Erythroblast (primary cell): ENCODE results near the gene KREMEN2.
A peak's percentile ranks its signal among the peaks of the same experiment; 100 is the strongest.

ENCODE experiments used
- GATA1 ChIP-seq: IDR thresholded peaks from 2 replicates; pipeline ENCODE4 v1.6.1; 2011; ENCODE audit warnings: low read depth, mild to moderate bottlenecking, control low read depth, low read length, moderate library complexity
- POLR2A ChIP-seq: IDR thresholded peaks from 2 replicates; pipeline ENCODE4 v1.6.1; 2011; ENCODE audit warnings: mild to moderate bottlenecking, low read length

DNA sequence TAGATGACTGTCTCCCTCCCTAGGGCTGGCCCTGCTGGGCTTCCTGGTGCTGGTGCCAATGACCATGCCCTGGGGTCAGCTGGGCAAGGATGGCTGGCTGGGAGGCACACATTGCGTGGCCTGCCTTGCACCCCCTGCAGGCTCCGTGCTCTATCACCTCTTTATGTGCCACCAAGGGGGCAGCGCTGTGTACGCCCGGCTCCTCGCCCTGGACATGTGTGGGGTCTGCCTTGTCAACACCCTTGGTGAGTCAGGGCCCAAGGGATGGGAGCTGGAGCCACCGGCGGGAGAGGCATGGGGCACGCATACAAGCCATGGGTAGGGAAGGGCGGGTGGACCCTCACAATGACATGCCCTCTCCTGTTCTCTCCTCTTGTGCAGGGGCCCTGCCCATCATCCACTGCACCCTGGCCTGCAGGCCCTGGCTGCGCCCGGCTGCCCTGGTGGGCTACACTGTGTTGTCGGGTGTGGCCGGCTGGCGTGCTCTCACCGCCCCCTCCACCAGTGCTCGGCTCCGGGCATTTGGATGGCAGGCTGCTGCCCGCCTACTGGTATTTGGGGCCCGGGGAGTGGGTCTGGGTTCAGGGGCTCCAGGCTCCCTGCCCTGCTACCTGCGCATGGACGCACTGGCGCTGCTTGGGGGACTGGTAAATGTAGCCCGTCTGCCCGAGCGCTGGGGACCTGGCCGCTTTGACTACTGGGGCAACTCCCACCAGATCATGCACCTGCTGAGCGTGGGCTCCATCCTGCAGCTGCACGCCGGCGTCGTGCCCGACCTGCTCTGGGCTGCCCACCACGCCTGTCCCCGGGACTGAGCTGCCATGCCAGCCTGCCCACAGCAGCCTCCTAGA lies 7.3 kb downstream of the KREMEN2 start:
- peak; percentile 6 for TF ChIP-seq POLR2A
- TF ChIP-seq GATA1: no peak
